ENCODE measurements around the gene NPFFR1.

GRCh38 chr10:70269741-70270140, 14.1 kb downstream of the NPFFR1 start:
- TF ChIP-seq, protein P1, sequence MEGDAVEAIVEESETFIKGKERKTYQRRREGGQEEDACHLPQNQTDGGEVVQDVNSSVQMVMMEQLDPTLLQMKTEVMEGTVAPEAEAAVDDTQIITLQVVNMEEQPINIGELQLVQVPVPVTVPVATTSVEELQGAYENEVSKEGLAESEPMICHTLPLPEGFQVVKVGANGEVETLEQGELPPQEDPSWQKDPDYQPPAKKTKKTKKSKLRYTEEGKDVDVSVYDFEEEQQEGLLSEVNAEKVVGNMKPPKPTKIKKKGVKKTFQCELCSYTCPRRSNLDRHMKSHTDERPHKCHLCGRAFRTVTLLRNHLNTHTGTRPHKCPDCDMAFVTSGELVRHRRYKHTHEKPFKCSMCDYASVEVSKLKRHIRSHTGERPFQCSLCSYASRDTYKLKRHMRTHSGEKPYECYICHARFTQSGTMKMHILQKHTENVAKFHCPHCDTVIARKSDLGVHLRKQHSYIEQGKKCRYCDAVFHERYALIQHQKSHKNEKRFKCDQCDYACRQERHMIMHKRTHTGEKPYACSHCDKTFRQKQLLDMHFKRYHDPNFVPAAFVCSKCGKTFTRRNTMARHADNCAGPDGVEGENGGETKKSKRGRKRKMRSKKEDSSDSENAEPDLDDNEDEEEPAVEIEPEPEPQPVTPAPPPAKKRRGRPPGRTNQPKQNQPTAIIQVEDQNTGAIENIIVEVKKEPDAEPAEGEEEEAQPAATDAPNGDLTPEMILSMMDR (IDR thresholded peaks at IDR 0.05; ENCODE audit: low read depth, low read length): no peak
- TF ChIP-seq POLR2A (IDR thresholded peaks at IDR 0.05; ENCODE audit: extremely low read depth, insufficient read length): no peak
- no peak for TF ChIP-seq MYC (IDR thresholded peaks at IDR 0.05; ENCODE audit: low read depth, low read length)

Measured in NB4 (cell line).